Measurements from ENCODE around the gene ARHGAP6.

- TF ChIP-seq CTCF (IDR thresholded peaks at IDR 0.05; ENCODE audit: low read depth, low read length): no peak
- no peak for TF ChIP-seq POLR2A (IDR thresholded peaks at IDR 0.05; ENCODE audit: extremely low read depth, insufficient read length)
- no peak for TF ChIP-seq MYC (IDR thresholded peaks at IDR 0.05; ENCODE audit: low read depth, low read length)
- no peak for TF ChIP-seq MAX (IDR thresholded peaks at IDR 0.05; ENCODE audit: low read depth, low read length)
Observed at GRCh38 chrX:11367609-11368430, 297.9 kb downstream of the ARHGAP6 start.
